ENCODE results near the gene CPNE2.

The CPNE2 gene

GRCh38 chr16:57113664-57114063, 21.3 kb downstream of the CPNE2 start:
- no peak for TF ChIP-seq CTCF (IDR thresholded peaks at IDR 0.05; ENCODE audit: low read depth, low read length, missing control alignments)
- no peak overlapping the region for H3K4me3 ChIP-seq (replicated peaks; ENCODE audit: low read depth, low read length)
- DNase-seq (ENCODE audit: extremely low read depth, low read depth), result no peak

GRCh38 chr16:57115168-57115513, 22.8 kb downstream of the CPNE2 start:
- no peak overlapping the region for H3K4me3 ChIP-seq (replicated peaks; ENCODE audit: low read depth, low read length)
- no peak for DNase-seq (ENCODE audit: extremely low read depth, low read depth)
- TF ChIP-seq CTCF (IDR thresholded peaks at IDR 0.05; ENCODE audit: low read depth, low read length, missing control alignments), result no peak

- no peak for TF ChIP-seq CTCF (IDR thresholded peaks at IDR 0.05; ENCODE audit: low read depth, low read length, missing control alignments)
- no peak overlapping the region for H3K4me3 ChIP-seq (replicated peaks; ENCODE audit: low read depth, low read length)
- no peak for DNase-seq (ENCODE audit: extremely low read depth, low read depth)
Measured at GRCh38 chr16:57115514-57116182, 23.3 kb downstream of the CPNE2 start.

GRCh38 chr16:57118461-57119084, 26.2 kb downstream of the CPNE2 start:
- no peak for TF ChIP-seq CTCF (IDR thresholded peaks at IDR 0.05; ENCODE audit: low read depth, low read length, missing control alignments)
- DNase-seq (ENCODE audit: extremely low read depth, low read depth), result no peak
- H3K4me3 ChIP-seq (replicated peaks; ENCODE audit: low read depth, low read length), result no peak overlapping the region

- no peak for TF ChIP-seq CTCF (IDR thresholded peaks at IDR 0.05; ENCODE audit: low read depth, low read length, missing control alignments)
- DNase-seq (ENCODE audit: extremely low read depth, low read depth), result no peak
- H3K4me3 ChIP-seq (replicated peaks; ENCODE audit: low read depth, low read length), result no peak overlapping the region
Measured at GRCh38 chr16:57123216-57123973, 31.0 kb downstream of the CPNE2 start.

GRCh38 chr16:57123974-57124674, 31.7 kb downstream of the CPNE2 start:
- no peak for DNase-seq (ENCODE audit: extremely low read depth, low read depth)
- H3K4me3 ChIP-seq (replicated peaks; ENCODE audit: low read depth, low read length), result no peak overlapping the region
- TF ChIP-seq CTCF (IDR thresholded peaks at IDR 0.05; ENCODE audit: low read depth, low read length, missing control alignments), result no peak

All from HFF-Myc (cell line).